HuH-7 (cell line): ENCODE data around the gene MED1.
"Not testable (repeated sequence)": the region's sequence is repeated elsewhere in the genome, so short reads cannot be mapped to it uniquely, and the experiment has no call there.

Experiments
- DNase-seq: peaks from one replicate; pipeline ENCODE4 v3.0.0; 2011; ENCODE audit warnings: low spot score

MED1 gene

GRCh38 chr17:39439868-39440267 lies 11.2 kb downstream of the MED1 start:
- not testable (repeated sequence) for DNase-seq

- DNase-seq, result no peak
These were observed 21.5 kb downstream of the MED1 start for GRCh38 chr17:39429600-39429999.

DNA sequence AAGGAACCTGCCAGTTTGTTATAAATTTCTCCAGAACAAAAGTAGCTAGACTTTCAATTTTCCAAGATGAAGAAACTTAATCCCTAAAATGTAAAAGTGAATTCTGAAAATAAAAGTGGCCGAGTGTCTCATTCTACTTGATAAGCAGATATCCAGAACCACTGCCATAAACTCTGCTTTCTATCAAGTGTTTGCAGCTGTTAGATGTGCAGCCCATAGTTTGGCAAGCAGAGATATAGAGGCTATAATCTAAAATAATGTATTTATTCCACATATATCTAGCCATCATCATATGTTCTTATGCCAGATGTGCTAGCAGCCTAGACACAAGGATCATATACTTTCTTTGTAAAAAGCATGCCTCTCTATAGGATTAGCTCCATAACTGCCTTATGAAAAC lies 34.9 kb downstream of the MED1 start:
- no peak for DNase-seq

- no peak for DNase-seq
These were observed 40.8 kb downstream of the MED1 start for GRCh38 chr17:39410279-39410678.

GRCh38 chr17:39408360-39408759 lies 42.7 kb downstream of the MED1 start:
- no peak for DNase-seq

GRCh38 chr17:39406951-39407350 lies 44.1 kb downstream of the MED1 start:
- no peak for DNase-seq

GRCh38 chr17:39405436-39405835 lies 45.6 kb downstream of the MED1 start:
- DNase-seq, result no peak

- no peak for DNase-seq
These were observed 46.3 kb downstream of the MED1 start for GRCh38 chr17:39404542-39405378.

GRCh38 chr17:39402890-39403605 lies 48.0 kb downstream of the MED1 start:
- no peak for DNase-seq

- peak; percentile 86 for DNase-seq
These were observed 48.7 kb downstream of the MED1 start for GRCh38 chr17:39402244-39402889.

GRCh38 chr17:39401412-39402243 lies 49.4 kb downstream of the MED1 start, which contains the start of gene FBXL20:
FBXL20 (minus strand) TSS chr17:39401626; CDS start chr17:39401402, 224 bp downstream.
- peak; percentile 98 for DNase-seq

DNA sequence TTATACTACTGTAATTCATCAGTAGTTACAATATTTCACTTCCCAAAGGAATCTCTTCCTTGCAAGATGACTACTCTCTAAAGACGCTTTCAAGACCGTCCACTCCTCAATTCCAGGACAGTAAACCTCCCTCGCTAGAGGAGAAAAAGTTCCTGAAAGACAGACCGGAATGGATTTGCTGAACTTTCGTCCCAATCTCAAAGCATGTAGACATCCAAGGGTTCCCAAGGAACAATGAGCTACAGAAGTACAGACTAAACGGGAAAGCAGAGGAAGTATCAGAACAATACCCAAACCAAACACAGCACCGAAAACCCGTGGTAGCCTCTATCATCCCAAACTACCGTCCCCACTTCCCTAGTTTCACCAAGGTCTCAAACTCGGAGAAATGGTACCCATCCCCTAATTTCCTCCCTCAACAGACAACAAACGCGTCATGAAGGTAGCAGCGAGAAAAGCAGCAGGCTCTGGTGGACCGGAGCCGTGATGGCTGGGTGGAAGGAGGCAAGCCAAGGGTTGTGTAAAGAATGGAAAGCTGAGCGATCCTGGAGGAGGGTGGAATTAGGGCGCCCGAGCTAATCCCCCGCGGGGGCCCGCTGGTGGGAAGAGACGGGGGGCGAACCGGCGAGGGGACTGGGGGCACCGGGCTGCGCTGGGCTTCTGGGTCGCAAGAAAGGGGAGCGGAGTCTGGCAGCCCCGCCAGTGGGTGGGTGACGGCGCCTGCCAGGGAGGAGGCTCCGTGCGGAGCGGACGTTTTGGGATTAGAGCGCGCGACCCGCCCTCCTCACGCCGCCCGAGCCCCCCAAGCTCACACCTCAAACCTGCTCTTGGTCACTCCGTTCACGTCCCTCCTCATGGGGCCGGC lies 50.3 kb downstream of the MED1 start:
- DNase-seq, result peak; percentile 8

- DNase-seq, result no peak
These were observed 51.3 kb downstream of the MED1 start for GRCh38 chr17:39399791-39400190.

- no peak for DNase-seq
These were observed 57.3 kb downstream of the MED1 start for GRCh38 chr17:39393736-39394135.

- no peak for DNase-seq
These were observed 59.6 kb downstream of the MED1 start for GRCh38 chr17:39391448-39391847.

GRCh38 chr17:39385040-39385439 lies 66.0 kb downstream of the MED1 start:
- no peak for DNase-seq

DNA sequence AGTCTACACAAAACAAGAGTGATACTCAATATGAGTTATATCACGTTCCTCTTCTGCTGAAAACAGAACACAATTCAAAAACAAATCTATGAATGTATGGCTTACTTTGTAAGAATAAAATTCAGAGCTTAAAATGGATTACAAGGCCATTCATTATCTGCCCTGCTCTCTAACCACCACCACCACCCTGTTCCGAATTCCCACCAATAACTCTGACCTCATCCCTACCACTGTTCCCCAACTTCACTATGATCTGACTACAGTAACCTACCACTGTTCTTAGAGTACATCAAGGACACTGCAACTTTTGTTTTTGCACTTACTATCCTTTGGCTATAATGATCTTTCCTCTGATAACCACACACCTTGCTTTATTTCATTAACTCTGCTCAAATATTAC lies 70.9 kb downstream of the MED1 start:
- no peak for DNase-seq

- no peak for DNase-seq
These were observed 74.6 kb downstream of the MED1 start for GRCh38 chr17:39376434-39376833.

- not testable (repeated sequence) for DNase-seq
These were observed 83.3 kb downstream of the MED1 start for GRCh38 chr17:39367805-39368204.

DNA sequence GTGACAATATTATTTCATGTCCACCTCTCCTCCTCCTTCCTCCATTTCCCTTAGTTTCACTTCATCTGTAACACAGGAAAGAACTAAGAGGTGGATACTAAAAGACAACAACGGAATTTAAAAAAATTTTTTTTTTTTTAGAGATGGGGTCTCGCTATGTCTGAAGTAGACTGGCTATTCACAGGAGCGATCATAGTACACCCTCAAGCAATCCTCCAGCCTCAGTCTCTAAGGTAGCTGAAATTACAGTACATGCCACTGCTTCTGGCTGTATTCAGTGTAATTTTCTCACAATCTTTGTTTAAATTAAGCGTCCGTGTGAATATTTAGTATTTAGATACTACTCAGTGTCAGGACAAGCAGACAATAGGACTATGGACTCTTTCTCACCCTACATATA lies 85.2 kb downstream of the MED1 start:
- no peak for DNase-seq

DNA sequence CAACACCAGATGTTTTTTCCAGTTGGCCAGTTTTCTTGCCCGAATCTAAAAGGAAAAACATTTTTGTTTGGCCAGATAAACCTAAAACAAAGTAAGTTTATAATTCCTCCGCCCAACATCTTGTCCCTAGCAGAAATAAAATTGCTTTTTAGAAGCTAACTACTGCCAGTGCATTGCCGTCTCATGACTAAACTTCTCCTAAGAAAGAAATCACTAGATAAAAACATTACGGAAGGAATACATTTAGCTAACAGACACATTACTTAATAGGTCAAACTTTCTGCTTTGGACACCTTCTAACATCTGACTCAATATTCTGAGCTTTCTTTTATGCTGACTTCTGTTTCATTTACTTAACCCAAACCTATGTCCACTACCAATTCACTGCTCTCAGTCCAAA lies 85.8 kb downstream of the MED1 start:
- no peak for DNase-seq
